ENCODE data around the gene NECTIN1.

NECTIN1 gene

GRCh38 chr11:119668676-119669075 lies 60.3 kb downstream of the NECTIN1 start:
- no peak for DNase-seq

DNA sequence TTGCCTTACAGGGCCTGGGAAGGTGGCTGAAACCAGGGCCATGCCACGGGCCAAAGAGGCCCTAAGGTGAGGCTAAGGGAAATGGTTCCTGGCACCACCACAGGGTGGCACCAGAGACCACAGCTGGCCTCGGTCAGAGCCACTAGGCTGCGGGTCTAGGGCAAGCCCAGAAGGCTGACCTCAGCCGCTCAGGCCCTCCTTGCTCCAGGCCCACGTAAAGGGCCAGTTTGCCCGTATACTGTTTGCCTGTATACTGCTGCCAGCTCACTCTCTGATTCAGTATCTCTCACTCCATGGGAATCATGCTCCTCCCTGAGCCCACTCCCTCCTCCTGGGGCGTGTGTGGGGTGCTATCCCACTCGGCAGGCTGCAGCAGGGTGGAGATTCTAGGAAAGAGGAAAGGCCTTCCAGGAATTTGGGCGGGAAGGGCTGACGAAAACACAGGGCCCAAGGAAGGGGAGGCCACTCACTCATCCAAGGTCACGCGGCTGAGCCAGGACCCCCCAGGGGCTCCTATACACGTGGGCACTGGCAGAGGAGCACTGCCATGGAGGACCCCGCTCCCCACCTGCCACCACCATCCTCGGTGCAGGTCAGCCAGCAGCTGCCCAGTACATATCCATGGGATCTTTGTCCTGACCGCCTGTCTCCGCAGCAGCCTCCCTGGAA lies 62.4 kb downstream of the NECTIN1 start:
- peak in 4 of 5 experiments; percentile 20 to 32 (median 24) for DNase-seq

DNA sequence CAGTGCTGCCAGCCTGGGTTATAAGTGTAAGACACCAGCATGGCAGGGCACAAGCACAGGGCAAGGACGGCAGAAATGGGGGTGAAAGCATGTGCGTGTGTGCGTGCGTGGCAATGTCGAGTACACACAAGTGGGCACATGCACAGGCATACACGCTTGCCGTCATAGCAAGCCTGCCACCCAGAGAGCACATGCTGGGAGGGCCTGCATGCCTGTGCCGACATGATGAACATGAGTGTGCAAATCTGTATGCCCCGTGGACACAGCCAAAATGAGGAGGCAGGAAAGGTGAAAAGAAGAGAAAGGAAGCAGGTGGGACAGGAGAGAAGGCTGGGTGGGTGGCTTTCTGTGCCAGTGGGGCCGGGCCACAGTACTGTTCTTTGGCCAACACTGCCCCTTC lies 62.9 kb downstream of the NECTIN1 start:
- no peak for DNase-seq

DNA sequence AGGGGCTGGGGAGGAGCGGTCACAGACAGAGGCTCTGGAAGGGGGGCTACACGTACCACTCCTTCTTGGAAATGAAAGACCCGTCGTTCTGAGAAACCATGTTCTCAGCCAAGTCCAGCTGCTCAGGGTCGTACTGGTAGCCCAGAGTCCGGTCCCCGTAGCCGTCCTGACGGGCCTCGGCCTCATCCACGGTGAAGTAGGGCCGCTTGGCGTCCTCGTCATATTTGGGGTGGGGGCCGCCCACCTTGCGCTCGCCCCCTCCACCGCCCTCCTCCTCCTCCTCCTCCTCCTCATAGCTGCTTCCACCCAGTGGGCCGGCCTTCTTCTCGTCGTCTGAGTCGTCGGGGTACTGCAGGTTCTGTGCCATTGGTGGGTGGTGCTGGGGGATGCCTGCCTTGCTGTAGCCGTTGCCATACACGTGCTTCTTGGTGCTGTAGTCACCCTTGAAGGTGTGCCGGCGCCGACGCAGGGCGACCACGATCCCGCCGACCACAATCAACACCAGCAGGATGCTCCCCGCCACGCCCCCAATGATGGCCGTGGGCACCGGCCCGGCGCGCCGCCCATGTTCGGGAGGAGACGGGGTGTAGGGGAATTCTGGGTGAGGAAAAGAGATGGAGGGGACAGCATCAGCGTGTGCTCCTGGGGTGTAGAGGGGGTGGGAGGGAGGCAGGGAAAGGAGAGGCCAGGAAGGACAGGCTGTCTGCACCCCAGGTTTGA lies 64.1 kb downstream of the NECTIN1 start:
- no peak for DNase-seq

GRCh38 chr11:119664063-119664572 lies 64.9 kb downstream of the NECTIN1 start:
- no peak for DNase-seq

GRCh38 chr11:119663279-119663678 lies 65.7 kb downstream of the NECTIN1 start:
- DNase-seq, result no peak

DNA sequence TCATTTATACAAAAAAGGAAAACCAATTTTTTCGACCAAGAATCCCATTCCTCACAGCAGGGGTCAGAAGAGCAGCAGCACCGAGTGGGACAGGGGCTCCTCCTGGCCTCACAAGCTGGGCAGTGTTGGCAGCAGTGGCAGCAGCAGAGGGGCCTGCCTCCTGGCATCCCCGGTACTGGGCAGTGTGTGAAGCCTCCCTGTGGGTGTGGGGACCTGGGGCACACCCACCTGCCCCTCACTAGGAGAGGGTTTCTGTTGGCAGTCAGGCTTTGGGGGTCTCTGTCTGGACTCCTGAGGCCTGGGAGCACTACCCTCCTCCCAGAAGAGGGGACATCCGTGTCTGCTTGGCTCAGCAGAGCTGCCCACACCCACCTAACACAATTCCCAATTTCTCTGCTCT lies 67.8 kb downstream of the NECTIN1 start:
- no peak for DNase-seq

DNA sequence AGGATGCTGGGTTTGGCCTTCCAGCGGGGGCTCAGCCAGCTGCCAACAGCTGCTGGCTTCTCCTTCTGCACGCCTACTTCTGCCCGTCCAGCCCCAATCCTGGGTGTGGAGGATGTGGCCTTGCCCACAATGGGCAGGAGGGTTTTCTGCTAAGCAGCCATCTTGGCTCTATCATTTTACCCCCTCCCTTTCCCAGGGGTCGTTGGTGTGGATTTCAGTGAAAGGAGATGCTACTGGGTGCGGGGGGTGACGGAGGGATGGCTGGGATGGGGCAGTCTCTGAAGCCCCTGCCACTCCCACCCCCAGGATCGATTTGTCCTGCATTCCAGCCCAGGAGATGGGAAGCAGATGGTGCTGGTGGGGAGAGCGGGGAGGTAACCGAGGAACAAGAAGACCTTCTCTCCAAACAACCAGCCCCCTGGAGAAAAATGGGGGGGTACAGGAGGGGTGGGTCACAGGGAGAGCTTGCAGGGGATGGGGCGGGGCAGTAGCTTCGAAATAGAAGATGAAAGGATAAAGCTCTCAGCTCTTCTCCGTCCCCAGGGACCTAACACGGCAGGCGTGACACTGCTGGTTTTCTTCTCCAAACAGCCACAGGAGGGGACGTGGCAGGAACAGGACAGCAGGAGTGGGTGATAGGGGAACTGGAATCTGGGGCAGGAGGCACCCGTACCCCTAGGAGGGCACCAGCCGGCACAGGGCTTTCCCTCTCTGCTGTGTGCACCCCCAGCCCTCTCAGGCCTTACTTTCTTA lies 68.9 kb downstream of the NECTIN1 start:
- DNase-seq, result no peak

- DNase-seq, result no peak
Observed at GRCh38 chr11:119652907-119653659, 75.9 kb downstream of the NECTIN1 start.

- DNase-seq, result no peak
Observed at GRCh38 chr11:119651802-119652584, 77.0 kb downstream of the NECTIN1 start.

DNA sequence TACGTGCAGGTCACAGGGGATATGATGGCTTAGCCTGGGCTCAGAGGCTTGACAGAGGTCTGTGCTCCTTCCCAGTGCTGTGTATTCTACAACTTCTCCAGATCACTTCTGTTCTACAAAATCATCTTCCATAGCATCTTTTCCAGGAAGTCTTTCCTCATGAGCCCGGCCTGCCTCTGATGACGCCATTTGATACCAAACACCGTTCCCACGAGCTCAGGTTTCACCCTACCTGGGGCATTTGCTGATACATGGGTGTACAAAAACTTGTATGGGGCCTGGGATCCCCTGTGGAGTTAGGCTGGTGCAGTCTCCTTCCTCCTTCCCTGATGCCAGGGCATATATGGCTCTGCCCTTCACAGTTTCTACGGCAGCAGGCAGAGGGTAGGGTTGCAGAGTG lies 78.7 kb downstream of the NECTIN1 start:
- no peak for DNase-seq

- DNase-seq, result no peak
Observed at GRCh38 chr11:119647254-119647653, 81.7 kb downstream of the NECTIN1 start.

DNA sequence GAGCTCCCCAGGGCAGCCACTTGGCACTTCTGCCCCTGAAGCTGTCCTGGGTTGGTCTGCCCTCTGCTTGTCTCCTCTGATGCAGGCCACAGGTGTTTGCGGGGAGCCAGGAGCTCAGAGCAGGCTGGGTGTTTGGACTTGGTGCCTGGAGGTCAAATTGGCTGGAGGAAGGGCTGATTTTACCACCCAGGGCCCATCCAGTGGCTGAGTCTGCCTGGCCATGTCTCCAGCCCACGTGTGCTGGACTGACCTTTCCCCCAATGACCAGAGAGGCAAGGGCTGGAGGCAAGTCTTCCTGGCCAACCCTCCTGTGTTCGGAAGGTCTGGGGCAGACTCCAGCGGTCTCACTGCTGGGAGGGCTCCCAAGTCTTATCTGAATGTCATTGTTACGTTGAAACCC lies 84.0 kb downstream of the NECTIN1 start:
- DNase-seq, result no peak

DNA sequence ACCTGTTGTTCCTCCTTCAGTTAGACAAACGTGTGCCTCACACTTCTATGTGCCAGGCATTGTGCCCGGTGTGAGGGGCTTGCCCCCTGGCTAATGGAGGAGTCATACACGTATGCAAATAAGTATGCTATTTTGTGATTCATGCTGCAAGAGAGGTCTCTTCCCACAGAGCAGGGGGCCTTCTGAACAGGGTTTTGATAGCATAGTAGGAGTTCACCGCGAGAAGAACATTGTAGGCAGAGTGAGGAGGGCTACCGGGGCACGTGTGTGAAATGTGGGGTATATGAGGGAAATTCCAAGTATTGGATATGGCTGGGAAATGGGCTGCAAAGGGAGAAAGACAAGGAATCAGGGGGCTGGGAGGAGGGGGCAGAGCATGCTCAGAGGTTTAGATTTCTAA lies 84.5 kb downstream of the NECTIN1 start:
- no peak for DNase-seq

GRCh38 chr11:119643876-119644225 lies 85.1 kb downstream of the NECTIN1 start:
- DNase-seq, result no peak

DNA sequence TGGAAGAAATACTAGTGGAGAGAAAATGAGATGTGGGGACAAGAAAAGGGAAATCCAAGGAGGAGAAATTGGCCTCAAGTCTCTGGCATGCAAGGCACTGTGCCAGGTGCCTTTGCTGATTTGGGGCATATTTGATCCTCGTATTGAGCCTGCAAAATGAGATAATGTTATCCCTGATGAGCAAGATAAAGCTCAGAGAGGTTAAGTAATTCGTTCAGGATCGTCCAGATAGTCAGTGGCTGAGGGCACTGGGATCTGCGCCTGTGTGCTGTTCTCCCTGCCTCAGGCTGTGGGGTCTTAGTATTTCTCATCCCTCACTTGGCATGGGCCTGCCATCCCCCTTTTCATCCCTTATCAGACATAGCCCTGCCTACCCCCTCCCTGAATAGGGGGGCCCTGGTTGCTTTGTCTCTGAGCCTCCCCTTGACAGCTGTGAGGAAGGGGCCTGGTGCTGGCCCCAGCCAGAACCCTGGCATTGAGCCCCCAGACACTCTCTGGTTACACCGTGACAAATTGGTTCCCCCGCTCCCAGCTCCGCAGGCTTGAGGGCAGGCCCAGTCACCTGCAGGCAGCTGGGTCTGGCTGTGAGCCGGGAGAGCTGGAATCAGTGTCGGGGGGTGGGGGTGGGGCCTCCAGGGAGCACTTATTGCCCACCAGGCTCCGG lies 85.7 kb downstream of the NECTIN1 start:
- no peak for DNase-seq

DNA sequence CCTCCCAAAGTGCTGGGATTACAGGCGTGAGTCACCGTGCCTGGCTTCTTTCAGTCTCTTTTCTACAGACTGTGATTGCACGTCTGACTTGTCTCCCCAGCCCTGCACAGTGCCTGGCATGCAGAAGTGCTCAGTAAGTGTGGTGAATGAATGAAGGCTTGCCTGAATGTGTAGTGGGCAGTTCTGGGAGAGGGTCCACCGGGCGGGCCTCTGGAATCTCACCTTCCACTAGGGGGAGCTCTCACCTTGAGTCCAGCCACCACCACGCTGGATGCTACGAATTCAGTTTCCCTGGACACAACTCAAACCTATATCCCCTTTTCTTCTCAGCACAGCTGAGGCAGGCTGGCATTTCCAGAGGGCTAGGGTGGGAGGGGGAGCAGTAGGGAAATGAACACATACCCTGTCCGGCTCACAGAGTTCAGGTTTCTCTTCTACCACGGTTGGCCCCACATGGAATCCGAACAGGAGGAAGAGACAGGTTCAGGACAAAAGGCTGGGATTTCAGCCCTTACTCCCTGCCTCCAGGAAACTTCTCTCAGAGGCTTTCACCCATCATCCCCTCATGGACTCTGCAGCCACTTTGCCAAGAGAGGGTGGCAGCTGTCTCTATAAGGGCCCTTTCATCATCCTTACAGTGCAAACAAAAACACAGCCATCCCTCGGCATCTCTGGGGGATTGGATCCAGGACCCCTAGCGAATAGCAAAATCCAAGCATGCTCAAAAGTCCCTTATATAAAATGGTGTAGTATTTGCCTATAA lies 86.8 kb downstream of the NECTIN1 start:
- peak in 1 of 5 experiments; percentile 18 for DNase-seq

GRCh38 chr11:119640541-119640940 lies 88.5 kb downstream of the NECTIN1 start:
- no peak for DNase-seq

DNA sequence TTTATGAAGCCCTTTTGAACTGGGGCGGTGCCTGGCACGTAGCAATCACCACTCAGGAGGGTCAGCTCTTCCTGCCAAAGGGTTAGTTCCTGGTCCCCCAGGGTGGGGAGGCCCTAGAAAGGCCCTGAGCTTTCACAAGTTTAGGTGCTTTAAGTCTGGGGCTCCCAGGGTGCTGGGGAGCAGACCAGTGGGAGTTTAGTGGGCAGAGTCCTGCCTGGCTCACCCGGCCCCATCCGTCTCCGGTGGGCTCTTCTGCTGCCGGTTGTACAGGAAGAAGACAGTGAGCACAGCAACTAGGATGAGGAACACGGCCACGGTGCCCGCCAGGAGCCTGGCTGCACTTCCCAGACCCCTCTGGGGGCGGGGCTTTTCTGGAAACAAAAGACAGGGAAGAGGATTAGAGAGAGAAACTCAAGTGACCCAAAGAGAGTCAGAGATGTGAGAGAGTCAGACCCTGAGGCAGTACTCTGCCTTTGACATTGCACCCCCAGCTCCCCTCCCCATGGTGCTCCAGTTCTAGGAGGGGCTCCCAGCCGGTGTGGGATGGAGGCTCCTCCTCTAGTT lies 89.3 kb downstream of the NECTIN1 start:
- DNase-seq, result no peak

DNA sequence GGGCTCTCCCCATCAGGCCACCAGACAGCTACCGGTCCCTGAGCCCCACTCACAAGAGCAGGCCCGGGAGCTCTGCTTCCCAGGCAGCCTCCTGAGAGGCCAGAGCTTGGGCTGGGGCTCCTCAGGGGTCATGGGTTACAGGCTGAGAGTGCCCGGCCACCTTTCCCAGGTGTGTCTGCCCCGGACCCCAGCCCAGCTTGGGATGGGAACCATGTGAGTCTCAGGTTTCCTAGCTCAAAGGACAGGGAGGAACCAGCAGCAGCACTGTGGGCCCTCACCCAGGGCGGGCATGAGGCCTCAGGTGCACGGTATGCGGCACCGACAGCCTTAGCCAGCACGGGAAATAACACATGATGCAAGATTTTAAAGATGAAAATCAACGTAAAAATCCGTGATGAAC lies 90.1 kb downstream of the NECTIN1 start:
- DNase-seq, result no peak
